A549 (cell line): ENCODE measurements around the gene RBM47.

ENCODE experiments used
- E2F6 ChIP-seq: IDR thresholded peaks from 2 replicates; pipeline ENCODE4 v1.6.1; 2012; ENCODE audit warnings: low read depth, borderline replicate concordance
- EP300 ChIP-seq, 2 experiments: fragments of >200 bp; sonication (Bioruptor Twin); formaldehyde crosslinking; IDR thresholded peaks; 2 replicates in 1 of 2; 3 replicates in 1 of 2; pipeline ENCODE4 v1.6.1; 2016 to 2017
- HDAC2 ChIP-seq: fragments of 200-600 bp; sonication (generic); IDR thresholded peaks from 2 replicates; pipeline ENCODE4 v1.6.1; 2016
- HEYL ChIP-seq: fragments of 250-450 bp; sonication (Bioruptor Pico); IDR thresholded peaks from 2 replicates; pipeline ENCODE4 v1.8.0; 2021; ENCODE audit warnings: mild to moderate bottlenecking, moderate library complexity
- JUN ChIP-seq, 2 experiments: fragments of >200 bp; sonication (Bioruptor Twin); formaldehyde crosslinking; IDR thresholded peaks; 2 replicates in 1 of 2; 3 replicates in 1 of 2; pipeline ENCODE4 v1.6.1; 2016 to 2017
- RAD21 ChIP-seq, 2 experiments: fragments of >200 bp in 1 of 2; sonication (Bioruptor Twin) in 1 of 2; formaldehyde crosslinking in 1 of 2; IDR thresholded peaks in 1 of 2; conservative IDR thresholded peaks in 1 of 2; 2 replicates in 1 of 2; 3 replicates in 1 of 2; pipeline ENCODE4 v1.6.1; 2012 to 2018; ENCODE audit warnings: inconsistent platforms in 1 of 2
- REST ChIP-seq: fragments of 200-600 bp; sonication (generic); IDR thresholded peaks from 2 replicates; pipeline ENCODE4 v1.6.1; 2016; ENCODE audit warnings: antibody characterized with exemption, mild to moderate bottlenecking, moderate library complexity
- ZFP36 ChIP-seq: fragments of 450-650 bp; IDR thresholded peaks from 2 replicates; pipeline ENCODE4 v1.6.1; 2014; ENCODE audit warnings: borderline replicate concordance; ENCODE audit not compliant: partially characterized antibody
- TF ChIP-seq, protein P1 (sequence below): fragments of >200 bp; sonication (Bioruptor Twin); formaldehyde crosslinking; IDR thresholded peaks from 3 replicates; pipeline ENCODE4 v1.5.1; 2016
- TF ChIP-seq, protein P2 (sequence below): IDR thresholded peaks from 2 replicates; pipeline ENCODE4 v1.6.1; 2012
- TF ChIP-seq, protein P3 (sequence below): fragments of 150-350 bp; IDR thresholded peaks from 2 replicates; pipeline ENCODE4 v1.6.1; 2014; ENCODE audit warnings: low read depth, mild to moderate bottlenecking, low read length

DNA sequence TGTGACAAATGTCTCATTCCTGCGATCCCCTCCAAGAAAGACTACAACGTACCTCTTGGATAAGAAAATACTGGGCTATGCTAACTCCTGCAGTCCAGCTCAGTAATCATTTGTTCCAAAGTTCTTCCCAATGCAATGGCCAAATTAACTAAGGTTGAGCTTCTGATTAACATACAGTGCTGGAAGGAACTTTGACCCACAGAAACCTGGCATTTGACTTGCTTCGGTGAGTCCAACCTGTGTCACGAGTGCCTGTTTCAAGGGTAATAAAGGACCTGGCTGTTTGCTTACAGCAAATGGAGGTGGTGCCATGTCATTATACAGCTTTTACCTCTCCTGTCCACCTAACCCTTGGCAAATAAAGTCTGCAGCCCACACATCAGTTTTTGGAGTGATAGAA is 83.2 kb downstream of the RBM47 start:
- TF ChIP-seq, protein P1, sequence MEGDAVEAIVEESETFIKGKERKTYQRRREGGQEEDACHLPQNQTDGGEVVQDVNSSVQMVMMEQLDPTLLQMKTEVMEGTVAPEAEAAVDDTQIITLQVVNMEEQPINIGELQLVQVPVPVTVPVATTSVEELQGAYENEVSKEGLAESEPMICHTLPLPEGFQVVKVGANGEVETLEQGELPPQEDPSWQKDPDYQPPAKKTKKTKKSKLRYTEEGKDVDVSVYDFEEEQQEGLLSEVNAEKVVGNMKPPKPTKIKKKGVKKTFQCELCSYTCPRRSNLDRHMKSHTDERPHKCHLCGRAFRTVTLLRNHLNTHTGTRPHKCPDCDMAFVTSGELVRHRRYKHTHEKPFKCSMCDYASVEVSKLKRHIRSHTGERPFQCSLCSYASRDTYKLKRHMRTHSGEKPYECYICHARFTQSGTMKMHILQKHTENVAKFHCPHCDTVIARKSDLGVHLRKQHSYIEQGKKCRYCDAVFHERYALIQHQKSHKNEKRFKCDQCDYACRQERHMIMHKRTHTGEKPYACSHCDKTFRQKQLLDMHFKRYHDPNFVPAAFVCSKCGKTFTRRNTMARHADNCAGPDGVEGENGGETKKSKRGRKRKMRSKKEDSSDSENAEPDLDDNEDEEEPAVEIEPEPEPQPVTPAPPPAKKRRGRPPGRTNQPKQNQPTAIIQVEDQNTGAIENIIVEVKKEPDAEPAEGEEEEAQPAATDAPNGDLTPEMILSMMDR, result no peak
- TF ChIP-seq EP300 (IDR thresholded peaks at IDR 0.05) (no peak), JUN (IDR thresholded peaks at IDR 0.05) (no peak), E2F6 (no peak), HEYL (no peak), ZFP36 (no peak), REST (no peak), HDAC2 (no peak), RAD21 (conservative IDR thresholded peaks at IDR 0.05 in 1 of 2, IDR thresholded peaks at IDR 0.05 in 1 of 2) (no peak)
- TF ChIP-seq, protein P2, sequence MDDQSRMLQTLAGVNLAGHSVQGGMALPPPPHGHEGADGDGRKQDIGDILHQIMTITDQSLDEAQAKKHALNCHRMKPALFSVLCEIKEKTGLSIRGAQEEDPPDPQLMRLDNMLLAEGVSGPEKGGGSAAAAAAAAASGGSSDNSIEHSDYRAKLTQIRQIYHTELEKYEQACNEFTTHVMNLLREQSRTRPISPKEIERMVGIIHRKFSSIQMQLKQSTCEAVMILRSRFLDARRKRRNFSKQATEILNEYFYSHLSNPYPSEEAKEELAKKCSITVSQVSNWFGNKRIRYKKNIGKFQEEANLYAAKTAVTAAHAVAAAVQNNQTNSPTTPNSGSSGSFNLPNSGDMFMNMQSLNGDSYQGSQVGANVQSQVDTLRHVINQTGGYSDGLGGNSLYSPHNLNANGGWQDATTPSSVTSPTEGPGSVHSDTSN, result no peak
- TF ChIP-seq, protein P3, sequence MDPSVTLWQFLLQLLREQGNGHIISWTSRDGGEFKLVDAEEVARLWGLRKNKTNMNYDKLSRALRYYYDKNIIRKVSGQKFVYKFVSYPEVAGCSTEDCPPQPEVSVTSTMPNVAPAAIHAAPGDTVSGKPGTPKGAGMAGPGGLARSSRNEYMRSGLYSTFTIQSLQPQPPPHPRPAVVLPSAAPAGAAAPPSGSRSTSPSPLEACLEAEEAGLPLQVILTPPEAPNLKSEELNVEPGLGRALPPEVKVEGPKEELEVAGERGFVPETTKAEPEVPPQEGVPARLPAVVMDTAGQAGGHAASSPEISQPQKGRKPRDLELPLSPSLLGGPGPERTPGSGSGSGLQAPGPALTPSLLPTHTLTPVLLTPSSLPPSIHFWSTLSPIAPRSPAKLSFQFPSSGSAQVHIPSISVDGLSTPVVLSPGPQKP, result no peak
